Measurements from ENCODE around the gene PDZD2.
"Not testable (repeated sequence)": the region's sequence is repeated elsewhere in the genome, so short reads cannot be mapped to it uniquely, and the experiment has no call there.

PDZD2 gene

DNA sequence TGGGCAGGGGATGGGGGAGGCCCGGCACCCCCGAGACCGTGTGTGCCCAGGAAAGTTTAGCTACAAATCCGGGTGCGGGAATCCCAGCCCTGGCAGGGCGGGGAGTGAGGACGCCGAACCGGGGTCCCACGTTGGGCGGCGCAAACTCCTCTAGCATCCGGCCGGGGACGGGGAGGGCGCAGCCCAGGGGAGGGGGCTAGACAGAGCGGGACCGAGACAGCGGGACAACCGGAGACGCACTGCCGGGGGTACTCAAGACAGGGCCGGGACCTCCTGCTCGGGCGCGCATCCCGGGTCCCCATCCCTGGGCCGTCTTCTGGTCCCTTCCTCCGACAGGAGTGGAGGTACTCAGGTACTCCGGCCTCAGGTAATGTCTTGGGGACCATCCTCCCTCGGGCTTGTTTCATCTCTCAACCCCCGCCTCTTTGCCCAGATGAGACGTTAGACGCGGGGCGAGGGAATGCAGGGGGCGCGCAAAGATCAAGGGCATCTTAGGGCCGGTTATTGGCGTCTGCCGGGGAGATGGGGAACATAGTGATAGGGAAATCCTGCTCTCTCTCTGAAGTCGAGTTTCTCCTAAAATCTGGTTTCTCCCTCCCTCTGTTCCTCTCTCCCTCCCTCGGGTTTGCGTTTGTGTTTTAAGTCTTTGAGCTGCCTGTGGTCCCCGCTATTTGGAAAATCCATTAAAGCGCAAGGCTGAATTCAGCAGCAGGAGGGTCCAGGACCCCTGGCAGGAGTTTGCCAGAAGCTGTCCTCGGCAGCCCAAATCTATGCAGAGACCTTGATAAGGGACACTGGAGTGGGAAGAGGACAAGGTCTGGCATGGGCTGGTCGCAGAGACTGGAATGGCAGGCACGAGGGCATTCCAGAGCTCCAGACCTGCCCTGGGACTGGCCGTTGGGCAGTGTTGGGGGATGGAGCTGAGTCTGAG is 815 bp downstream of the PDZD2 start:
- DNase-seq = no peak

- DNase-seq = no peak
These were observed 1.6 kb downstream of the PDZD2 start for GRCh38 chr5:31640573-31640972.

- DNase-seq = no peak
These were observed 2.1 kb downstream of the PDZD2 start for GRCh38 chr5:31641059-31641458.

DNA sequence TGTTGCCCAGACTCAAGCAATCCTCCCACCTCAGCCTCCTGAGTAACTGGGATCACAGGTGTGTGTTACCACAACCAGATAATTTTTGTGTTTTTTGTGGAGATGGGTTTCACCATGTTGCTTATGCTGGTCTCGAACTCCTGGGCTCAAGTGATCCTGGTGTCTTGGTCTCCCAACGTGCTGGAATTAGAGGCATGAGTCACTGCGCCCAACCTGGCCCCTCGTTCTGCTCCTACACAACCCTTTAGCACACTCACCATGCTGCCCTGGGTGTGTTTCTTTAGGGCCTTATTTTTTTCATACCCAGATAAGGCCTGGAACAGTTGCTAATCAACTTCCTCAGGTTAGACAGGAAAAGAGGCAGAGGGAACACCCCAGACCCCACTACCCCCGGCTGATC is 2.6 kb downstream of the PDZD2 start:
- no peak for DNase-seq

DNA sequence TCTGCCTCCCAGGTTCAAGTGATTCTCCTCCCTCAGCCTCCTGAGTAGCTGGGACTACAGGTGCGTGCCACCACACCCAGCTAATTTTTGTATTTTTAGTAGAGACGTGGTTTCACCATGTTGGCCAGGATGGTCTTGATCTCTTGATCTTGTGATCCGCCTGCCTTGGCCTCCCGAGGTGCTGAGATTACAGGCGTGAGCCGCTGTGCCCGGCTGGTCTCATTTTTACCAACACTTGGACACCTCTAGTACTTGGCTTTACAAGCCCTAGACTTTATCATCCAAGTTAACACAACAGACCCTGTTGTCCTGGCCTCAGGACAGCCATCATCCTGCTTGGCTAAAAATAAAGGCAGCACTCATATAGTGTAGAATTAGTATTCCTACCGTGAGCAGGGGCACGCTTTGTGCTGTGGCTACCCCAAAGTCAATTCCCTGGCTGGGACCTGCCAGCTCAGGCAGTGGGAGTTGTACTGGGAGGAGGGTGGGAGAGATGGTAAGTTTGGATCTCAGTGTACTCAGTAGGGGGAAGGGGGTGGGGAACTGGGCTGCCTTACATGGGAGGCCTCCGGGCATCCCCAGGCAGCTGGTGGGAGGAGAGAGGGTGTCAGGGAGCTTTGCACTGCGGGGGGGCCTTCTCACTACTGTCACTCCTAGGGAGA is 6.6 kb downstream of the PDZD2 start:
- no peak for DNase-seq

DNA sequence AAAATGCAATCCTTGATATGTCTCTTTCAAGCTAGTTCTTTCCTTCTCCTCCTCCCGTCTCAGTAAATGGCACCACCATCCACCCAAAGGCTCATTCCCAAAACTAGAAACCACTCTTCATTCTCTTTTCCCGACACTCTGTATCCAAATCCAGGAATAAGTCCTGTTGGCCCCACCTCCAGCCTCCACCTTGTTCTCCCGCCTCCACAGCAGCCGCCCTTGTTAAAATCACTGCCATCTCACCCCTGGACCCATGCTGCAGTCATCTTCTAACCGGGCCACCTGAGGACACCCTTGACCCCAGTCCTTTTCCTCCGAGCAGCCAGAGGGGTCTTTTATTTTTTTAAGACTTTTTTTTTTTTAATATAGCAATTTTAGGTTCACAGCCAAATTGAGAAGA is 9.4 kb downstream of the PDZD2 start:
- no peak for DNase-seq

DNA sequence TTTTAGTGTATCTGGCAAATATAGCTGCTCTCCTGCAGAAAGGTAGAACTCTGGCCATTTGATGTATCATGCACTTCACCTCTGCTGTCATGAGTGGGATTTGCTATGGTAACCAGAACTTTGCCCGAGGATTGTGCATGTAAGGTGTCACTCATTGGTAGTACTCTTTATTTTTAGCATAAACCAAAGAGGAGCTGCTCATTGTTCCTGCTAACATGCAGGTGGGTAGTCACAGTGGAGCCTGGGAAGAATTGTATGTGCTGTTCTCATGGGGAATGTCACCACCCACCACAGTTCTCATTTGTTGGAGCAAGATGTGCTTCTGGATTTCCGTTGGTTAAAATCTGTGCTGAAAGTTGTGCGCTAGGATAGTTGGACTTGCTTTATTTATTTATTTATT is 12.3 kb downstream of the PDZD2 start:
- DNase-seq = no peak

- no peak for DNase-seq
These were observed 16.6 kb downstream of the PDZD2 start for GRCh38 chr5:31655491-31655890.

DNA sequence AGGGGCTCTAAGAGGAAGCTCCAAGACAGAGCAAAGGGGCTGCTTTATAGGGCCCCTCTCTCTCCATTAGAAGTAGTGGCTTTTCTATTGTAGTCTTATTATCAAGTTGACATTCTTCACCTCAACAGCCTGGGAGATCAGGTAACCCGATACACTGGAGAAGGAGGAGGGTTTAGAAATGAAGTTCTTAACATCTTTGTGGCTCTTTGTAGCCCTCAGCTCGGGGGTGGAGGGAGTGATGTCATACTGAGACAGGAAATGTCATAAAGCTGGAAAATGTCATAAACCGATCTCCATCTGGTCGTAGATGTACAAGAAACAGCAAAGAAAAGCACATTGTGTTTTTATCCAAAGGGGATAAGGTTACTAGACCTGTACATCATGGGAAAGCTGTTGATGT is 17.9 kb downstream of the PDZD2 start:
- no peak for DNase-seq

- no peak for DNase-seq
These were observed 18.5 kb downstream of the PDZD2 start for GRCh38 chr5:31657315-31657979.

GRCh38 chr5:31661257-31661656 is 22.3 kb downstream of the PDZD2 start:
- no peak for DNase-seq

- no peak for DNase-seq
These were observed 24.6 kb downstream of the PDZD2 start for GRCh38 chr5:31663519-31663918.

- no peak for DNase-seq
These were observed 25.6 kb downstream of the PDZD2 start for GRCh38 chr5:31664566-31664965.

GRCh38 chr5:31671339-31671741 is 32.4 kb downstream of the PDZD2 start:
- no peak for DNase-seq

DNA sequence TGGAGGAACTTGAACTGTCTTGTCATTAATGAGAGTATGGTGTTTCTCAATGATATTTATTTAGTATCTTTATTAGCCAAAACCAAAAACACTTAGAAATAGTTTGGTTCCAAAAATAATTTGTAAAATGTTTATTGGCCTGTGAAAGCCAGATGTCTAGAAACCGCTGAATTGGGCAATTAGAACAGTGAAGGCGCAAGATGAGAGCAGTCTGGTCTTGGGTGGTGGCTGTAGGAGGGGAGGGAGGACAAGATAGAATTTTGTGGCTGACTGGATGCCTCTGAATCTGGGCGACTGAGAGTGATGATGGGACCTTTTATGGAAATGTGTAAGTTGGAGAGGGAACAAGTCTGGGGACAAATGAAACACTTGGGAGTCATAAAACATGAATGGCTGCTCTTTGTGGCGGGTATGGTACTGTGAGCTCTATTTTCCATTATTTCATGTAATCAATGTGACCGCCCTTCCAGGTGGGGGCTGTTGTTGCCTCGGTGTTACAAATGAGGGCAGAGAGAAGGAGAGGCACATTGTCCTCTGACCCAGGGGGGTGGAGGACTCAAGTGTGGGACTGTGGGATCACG is 35.5 kb downstream of the PDZD2 start:
- DNase-seq = no peak

GRCh38 chr5:31675472-31675871 is 36.5 kb downstream of the PDZD2 start:
- no peak for DNase-seq

- no peak for DNase-seq
These were observed 39.2 kb downstream of the PDZD2 start for GRCh38 chr5:31678180-31678579.

GRCh38 chr5:31680528-31680927 is 41.6 kb downstream of the PDZD2 start:
- DNase-seq = no peak

- DNase-seq = no peak
These were observed 43.1 kb downstream of the PDZD2 start for GRCh38 chr5:31682025-31682424.

DNA sequence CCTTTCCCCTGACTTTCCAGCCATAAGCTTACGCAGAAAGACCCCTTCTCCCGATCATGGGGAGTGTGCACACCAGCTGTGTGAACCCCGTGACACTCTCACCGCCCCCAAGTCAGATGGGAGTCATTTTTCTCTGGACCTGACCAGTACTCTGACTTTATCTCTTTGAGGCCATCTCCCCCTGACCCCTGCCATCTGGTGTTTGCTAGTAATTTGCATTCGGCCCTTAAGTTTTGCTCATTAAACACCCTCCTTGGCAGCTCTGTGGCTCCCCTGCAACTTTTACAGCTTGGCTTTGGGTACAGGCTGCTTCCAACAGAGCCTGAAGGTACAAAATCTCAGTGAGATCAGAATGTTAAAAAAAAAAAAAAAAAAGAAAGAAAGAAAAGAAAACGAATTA is 43.9 kb downstream of the PDZD2 start:
- no peak for DNase-seq

GRCh38 chr5:31688515-31689092 is 49.7 kb downstream of the PDZD2 start:
- no peak for DNase-seq

DNA sequence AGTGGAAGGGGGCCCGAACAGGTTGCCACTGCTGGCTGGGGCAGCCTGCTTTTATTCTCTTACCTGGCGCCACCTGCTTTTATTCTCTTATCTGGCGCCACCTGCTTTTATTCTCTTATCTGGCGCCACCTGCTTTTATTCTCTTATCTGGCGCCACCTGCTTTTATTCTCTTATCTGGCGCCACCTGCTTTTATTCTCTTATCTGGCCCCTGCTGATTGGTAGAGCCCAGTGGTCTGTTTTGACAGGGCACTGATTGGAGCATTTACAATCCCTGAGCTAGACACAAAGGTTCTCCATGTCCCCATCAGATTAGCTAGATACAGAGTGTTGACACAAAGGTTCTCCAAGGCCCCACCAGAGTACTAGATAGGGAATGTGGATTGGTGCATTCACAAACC is 52.5 kb downstream of the PDZD2 start:
- DNase-seq = not testable (repeated sequence)

DNA sequence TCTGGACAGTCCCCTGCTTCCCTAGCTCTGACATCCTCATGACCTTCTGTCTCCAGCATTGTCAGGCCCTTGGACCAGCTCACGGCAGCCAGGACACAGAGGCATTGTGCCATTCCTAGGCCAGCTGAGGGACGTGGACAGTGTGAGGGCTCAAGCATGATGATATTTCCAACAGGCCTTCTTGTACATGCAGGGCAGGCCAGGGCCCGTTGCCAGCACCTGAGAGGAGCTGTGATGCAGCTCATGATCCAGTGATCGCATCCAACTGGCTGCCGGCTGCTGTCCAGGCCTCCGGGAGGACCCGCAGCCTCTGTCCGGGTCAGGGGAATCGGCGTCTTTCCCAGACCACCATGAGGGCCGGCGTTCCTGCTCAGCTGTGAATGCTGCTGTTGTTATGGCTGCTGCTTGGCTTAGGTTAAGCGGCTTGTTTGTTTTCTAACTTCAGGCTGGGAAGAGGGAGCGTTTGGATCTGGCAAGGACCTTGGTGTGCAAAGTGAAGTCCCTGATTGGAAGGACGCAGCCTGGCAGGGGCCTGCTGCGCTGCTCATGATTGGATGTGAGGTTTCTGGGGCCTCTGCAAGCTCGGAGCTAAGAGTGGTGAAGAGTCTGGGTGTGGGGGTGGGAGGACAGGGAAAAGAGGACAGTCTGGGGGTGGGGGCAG is 53.8 kb downstream of the PDZD2 start:
- no peak for DNase-seq
